GDM1 (cell line): ENCODE data around the gene NDUFA13.
"Not testable (repeated sequence)": the region's sequence is repeated elsewhere in the genome, so short reads cannot be mapped to it uniquely, and the experiment has no call there.

Experiments used
- DNase-seq: peaks from one replicate; lab custom pipeline; 2025; lab: John Stamatoyannopoulos, UW

Gene NDUFA13

DNA sequence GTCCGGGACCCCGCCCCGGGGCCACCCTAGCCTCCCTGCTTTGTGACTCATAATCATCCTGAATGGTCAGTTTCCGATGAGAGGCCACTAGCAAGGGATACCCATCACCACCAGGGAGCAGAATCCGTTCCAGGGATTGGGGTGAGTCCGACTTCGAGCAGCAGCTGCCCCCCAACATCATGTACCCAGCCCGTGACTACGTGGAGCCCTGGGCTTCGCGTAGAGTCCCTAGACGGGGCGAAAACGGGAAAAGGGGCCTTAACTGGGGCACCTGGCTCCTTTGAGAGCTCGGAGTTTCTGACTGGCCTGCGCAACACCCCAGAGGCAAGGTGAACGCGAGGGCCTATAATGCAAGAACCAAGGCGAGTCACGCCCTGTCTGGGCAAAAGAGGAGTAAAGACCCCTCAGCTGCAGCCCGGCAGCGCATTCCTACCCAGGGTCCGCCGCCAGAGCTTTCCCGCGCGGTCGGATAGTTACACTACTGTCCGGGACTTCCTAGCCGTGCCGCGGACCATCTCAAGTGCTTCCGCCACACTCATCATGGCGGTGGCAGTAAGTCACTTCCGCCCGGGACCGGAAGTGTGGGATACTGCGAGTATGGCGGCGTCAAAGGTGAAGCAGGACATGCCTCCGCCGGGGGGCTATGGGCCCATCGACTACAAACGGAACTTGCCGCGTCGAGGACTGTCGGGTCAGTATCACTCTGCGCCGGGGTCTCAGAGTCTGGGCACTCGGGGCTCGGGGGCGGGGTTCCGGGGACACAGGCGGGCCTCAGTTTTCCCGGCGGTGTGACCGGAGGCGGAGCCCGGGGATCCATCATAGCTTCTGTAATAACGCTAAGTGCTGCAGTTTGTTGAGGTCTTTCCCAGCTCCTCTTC is at the start of gene NDUFA13:
Gene NDUFA13, plus strand, starts transcription at position 584 of the 878 bp plus-strand sequence. Its CDS starts 14 bp downstream, at position 598.
- DNase-seq, result peak; percentile 84

DNA sequence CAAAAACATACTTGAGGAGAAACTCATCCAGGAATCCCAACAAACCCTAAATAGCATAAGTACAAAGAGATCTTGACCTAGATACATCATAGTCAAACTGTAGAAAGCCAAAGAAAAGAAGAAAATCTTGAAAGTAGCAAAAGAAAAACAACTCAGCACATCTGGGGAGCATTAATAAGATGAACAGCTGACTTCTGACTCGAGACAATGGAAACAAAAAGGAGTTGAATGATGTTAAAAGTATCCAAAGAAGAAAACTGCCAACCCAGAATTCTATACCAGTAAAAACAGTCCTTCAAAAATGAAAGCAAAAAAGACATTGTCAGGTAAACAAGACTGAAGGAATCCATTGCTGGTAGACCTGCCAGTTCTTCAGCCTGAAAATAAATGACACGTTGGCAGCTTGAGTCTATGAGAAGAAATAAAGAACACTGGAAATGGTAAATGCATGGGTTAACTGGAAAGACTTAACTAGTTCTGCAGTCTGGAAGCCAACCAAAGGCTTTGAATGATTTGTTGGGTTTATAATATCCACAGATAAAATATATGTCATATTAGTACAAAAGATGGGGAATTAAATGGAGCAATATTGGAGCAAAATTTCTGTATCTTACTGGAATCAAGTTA is 47.5 kb upstream of the NDUFA13 start:
- DNase-seq, result no peak

GRCh38 chr19:19470579-19470978 is 45.4 kb upstream of the NDUFA13 start:
- no peak for DNase-seq

DNA sequence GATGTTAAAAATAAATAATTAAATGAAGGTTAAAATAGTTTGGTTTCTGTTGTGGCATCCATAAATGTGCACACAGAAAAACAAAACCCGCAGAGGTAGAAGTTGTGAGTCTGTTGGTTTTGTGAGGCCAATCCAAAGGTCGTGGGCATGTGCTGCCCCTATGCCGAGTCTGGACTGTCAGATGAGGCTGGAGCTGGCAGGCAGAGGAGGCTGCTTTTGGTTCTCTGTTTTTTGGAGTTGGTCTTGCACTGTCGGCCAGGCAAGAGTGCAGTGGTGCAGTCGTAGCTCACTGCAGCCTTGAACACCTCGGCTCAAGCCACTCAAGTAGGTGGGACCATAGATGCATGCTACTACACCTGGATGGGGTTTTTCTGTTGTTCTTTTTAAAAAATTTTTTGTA is 44.3 kb upstream of the NDUFA13 start:
- DNase-seq, result no peak

GRCh38 chr19:19472106-19472505 is 43.9 kb upstream of the NDUFA13 start:
- not testable (repeated sequence) for DNase-seq

DNA sequence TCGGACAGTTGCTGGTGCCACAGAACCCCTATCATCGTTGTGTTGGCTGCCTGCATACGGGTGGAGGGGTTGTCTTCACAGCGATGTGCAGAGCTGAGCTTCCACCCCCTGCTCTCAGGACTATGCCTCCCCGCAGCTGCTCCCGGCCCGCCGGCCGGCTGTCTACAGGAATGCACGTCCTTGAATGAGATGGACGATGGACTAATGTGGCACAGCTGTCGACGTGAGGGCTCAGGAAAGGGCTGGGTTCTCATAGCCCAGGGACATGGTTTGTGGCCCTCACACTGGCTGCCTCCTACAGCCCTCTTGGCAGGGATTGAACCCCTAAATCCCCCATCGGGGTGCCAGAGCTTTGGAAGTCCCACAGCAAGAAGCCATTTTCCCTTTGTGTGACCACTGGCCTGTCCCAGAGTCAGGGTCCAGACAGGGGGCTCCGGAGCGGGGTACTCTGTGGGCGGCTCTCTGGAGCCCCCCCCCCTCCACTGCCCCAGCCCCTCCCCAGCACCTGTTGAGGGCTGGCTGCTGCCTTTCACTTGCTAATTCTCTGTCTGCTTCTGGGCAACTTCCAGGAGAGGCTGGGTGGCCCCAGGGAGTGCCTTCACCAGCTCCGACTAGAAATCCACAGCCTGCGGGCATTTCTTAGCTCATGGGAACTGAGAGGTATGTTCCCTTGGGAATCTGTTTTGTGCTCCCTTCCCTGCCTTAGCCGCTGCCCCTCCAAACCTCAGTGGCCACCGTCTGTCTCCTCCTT is 40.8 kb upstream of the NDUFA13 start:
- DNase-seq, result no peak

- DNase-seq, result no peak
Observed at GRCh38 chr19:19475849-19476828, 39.9 kb upstream of the NDUFA13 start.

GRCh38 chr19:19477705-19478383 is 38.2 kb upstream of the NDUFA13 start:
- DNase-seq, result no peak

DNA sequence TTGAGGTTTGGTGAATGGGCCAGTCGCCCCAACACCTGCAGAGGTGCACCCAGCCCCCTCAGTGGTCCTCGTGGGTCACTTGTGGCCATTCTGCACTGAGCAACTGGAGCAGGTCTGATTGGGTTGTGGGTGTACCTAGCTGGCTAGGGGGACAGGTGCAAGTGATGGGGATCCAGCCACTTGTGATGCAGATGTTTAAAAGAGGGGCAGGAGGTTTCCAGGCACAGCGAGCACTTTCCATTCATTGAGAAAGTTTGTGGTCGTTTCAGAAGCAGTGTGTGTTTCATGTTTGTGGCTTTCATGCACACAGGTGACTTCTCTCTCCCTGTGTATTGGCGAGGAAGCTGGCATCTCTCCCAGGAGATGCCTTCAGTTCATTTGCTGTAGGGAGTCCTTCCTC is 35.3 kb upstream of the NDUFA13 start:
- DNase-seq, result no peak

DNA sequence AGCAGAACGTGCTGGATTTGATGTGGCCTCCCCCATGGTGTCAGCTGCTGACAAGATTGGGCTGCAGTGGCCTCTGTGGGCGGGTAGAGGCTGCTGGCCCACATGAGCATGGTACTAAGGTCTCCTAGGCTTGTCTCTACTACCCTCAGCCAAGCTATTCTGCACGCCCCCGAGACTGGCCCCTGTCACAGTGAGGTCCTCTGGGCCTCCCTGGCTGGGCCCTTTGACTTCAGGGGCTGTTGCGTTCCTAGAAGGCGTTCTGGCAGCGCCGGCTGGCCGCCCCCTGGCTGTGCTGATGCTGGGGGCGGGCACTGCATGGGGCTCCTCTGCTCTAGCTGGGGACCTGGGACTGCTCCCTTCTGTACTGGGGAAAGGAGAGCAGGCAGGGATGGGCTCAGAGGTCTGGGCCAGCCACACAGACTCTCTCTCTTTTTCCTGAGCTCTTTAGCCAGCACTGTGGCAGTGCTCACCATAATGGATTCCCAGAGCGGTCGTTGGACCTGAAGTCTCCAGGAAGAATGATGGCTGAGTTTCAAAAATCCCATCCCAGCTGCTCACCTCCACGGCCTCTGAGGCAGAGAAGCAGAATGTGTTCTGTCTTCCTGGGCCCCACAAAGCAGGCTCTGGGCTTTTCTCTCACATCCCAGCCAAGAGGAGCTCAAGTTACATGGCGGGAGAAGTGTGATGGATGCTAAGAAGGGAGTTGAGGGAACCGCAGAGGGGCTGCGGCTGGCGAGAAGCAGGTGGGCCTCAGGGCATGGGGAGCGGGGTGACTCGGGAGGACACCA is 33.0 kb upstream of the NDUFA13 start:
- DNase-seq, result no peak

- no peak for DNase-seq
Observed at GRCh38 chr19:19485161-19485997, 30.6 kb upstream of the NDUFA13 start.

- no peak for DNase-seq
Observed at GRCh38 chr19:19485998-19486290, 30.1 kb upstream of the NDUFA13 start.

DNA sequence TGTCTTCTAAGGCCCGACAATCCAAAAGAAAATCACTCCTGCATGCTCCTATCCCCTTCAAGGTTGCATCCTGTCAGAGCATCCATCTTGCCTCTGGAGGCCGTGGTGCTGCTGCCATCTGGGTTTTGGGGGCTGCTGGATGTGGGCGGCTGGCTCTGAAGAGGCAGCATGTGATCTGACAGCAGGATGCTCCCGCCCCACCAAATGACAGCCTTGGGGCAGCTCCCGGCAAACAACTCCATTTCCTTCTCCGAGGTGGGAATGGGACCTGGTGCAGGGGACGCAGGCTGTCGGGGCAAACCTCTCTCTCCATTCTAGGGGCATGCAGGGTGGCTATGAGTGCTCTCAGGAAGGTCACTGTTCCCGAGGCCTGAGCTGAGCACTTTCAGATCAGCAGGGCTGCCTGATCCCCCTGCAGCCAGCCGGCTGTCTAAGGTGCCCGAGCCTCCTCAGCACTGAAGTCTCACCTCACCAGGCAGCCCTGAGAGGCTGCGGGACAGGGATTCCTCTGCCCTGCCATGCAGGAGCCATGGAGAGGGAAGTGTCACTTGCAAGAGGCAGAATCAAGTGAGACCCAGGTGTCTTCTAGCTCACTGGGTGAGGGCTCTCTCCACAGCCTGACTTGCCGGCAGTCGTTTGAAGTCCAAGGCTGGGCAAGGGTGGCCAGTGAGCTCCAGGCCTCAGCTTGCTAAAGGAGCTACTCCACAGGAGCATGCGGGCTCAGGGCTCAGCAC is 29.5 kb upstream of the NDUFA13 start:
- no peak for DNase-seq

GRCh38 chr19:19487077-19487949 is 28.7 kb upstream of the NDUFA13 start:
- no peak for DNase-seq

DNA sequence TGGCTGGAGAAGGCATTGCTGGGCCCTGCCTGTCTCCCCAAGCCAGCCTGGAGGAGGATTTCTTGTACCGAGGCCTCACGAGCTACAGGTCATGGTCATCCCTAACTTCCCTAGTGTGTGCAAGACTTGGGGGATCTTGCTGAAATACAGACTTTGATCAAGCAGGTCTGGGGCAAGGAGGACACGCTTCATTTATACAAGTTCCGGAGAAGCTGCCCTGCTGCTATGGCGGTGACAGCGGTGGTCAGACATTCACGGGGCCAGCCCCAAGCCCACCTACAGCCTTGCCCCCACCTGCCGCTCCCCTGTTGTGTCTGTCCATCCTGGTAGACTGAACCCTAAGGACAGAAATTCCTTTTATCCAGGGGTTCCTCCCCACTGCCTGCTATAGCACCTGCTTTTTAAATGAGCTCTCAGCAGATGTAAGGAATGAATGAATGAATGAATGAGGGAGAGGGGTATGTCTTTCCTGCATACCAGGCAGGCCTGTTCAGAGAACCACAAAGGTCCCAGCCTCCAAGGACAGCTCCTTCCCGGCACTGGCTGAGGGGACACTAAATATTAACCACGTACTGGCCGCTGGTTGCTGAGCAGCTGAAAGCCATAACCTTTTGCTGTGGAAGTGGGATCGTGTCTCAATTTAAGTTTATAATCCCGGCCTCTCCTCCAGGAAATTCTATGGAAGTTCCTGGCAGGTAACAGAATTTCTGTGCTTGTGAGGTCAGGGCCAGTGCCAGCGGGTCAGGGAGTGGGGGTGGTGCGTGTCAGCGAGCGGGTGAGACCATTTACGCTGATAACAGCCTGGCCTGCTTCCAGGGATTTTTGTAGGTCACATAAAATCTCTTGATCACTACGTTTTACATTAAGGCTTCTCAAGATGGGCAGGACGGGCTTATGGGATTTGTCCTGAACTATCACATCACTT is 27.8 kb upstream of the NDUFA13 start:
- no peak for DNase-seq

DNA sequence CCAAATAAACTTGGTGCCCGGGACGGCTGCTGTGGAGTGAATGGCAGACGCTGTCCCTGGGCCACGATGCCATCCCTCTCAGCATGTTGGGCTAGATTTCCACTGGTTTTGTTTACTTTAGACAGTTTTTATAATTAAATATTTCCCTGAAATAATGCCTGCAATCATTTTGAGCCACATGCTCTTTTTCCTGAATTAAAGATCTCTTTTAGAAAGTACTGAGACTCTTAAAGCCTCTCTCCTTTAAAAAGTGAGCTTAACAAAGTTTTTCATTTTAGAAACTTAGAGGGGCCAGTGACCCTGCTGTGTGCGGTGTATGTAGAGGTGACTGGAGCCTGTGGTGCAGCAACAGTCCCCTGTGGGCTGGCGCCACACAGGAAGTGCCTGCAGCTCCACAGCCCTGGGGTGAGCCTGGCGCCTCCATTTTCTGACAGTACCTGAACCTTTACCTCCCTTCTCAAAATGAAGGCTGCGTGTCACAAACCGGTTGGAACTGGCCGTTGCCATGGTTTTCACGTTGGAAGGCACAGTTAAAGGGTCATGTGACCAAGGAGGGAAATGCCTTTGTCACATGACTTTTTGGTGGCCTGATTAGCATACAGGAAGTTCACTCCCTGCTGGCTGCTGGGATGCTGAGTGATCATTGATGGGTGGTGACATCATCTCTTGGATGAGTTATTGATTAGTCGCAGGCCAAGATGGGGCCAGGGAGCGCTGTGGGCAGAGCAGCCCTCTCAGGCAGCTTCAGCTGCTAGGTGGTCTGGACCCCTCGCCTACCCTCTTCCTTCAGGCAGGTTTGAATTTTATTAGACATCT is 26.9 kb upstream of the NDUFA13 start:
- peak; percentile 60 for DNase-seq
